Prostate gland (tissue), 2 donors: Measurements from ENCODE around the gene ATP13A2.

ENCODE experiments used
- POLR2A ChIP-seq: fragments of 450-650 bp; IDR thresholded peaks from one replicate; pipeline ENCODE4 v1.6.1; 2016; ENCODE audit warnings: antibody characterized with exemption, mild to moderate bottlenecking
- TF ChIP-seq, protein P1 (sequence below), 4 experiments: fragments of 200-600 bp in 2 of 4; fragments of 450-650 bp in 2 of 4; sonication (generic) in 2 of 4; IDR thresholded peaks; 1 replicate in 3 of 4; 2 replicates in 1 of 4; pipeline ENCODE4 v1.5.1; 2016 to 2019; ENCODE audit warnings: antibody characterized with exemption in 4 of 4, mild to moderate bottlenecking in 2 of 4, moderate library complexity in 2 of 4

GRCh38 chr1:16978139-16978538, 33.6 kb downstream of the ATP13A2 start:
- TF ChIP-seq, protein P1, sequence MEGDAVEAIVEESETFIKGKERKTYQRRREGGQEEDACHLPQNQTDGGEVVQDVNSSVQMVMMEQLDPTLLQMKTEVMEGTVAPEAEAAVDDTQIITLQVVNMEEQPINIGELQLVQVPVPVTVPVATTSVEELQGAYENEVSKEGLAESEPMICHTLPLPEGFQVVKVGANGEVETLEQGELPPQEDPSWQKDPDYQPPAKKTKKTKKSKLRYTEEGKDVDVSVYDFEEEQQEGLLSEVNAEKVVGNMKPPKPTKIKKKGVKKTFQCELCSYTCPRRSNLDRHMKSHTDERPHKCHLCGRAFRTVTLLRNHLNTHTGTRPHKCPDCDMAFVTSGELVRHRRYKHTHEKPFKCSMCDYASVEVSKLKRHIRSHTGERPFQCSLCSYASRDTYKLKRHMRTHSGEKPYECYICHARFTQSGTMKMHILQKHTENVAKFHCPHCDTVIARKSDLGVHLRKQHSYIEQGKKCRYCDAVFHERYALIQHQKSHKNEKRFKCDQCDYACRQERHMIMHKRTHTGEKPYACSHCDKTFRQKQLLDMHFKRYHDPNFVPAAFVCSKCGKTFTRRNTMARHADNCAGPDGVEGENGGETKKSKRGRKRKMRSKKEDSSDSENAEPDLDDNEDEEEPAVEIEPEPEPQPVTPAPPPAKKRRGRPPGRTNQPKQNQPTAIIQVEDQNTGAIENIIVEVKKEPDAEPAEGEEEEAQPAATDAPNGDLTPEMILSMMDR (IDR thresholded peaks at IDR 0.05): no peak
- no peak for TF ChIP-seq POLR2A
